ENCODE measurements around the gene HSF2.

- TF ChIP-seq, protein P1, sequence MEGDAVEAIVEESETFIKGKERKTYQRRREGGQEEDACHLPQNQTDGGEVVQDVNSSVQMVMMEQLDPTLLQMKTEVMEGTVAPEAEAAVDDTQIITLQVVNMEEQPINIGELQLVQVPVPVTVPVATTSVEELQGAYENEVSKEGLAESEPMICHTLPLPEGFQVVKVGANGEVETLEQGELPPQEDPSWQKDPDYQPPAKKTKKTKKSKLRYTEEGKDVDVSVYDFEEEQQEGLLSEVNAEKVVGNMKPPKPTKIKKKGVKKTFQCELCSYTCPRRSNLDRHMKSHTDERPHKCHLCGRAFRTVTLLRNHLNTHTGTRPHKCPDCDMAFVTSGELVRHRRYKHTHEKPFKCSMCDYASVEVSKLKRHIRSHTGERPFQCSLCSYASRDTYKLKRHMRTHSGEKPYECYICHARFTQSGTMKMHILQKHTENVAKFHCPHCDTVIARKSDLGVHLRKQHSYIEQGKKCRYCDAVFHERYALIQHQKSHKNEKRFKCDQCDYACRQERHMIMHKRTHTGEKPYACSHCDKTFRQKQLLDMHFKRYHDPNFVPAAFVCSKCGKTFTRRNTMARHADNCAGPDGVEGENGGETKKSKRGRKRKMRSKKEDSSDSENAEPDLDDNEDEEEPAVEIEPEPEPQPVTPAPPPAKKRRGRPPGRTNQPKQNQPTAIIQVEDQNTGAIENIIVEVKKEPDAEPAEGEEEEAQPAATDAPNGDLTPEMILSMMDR (IDR thresholded peaks at IDR 0.05) = no peak
- TF ChIP-seq EZH2 (IDR thresholded peaks at IDR 0.05; ENCODE audit: borderline replicate concordance, insufficient read depth, low read depth, low read length, poor library complexity, severe bottlenecking) = no peak
Measured at GRCh38 chr6:122432816-122433215, 33.4 kb downstream of the HSF2 start.

All from B cell (primary cell).